PC-9 (cell line): ENCODE results near the gene SRGAP3. TPM values are rescaled to one million over a fixed set of nuclear protein-coding genes. Genes with fewer than 3 reads are reported as not detected.

ENCODE experiments used
- BruUV-seq: library from RNA; stranded (reverse); fragments of 400-500 nt; replicated peaks from 2 replicates; lab custom pipeline; 2021; lab: Mats Ljungman, UMichigan
- CTCF ChIA-PET: fragments of 300-600 bp; sonication (Branson Sonifier 250); formaldehyde crosslinking; loops from one replicate; lab custom pipeline; 2022; ENCODE audit warnings: antibody characterized with exemption; lab: Charles Lee
- POLR2A ChIA-PET: fragments of 300-600 bp; sonication (Branson Sonifier 250); formaldehyde crosslinking; loops from one replicate; lab custom pipeline; 2022; ENCODE audit warnings: antibody characterized with exemption; ENCODE audit not compliant: unreplicated experiment; lab: Charles Lee
- DNase-seq, 2 experiments: peaks; one replicate each; pipeline versions ENCODE4 v3.0.0 to v3.0.0-alpha.2; 2015 to 2022; ENCODE audit warnings: mixed read lengths in 1 of 2
- H2AFZ ChIP-seq: fragments of 200-600 bp; sonication (generic); 2 replicates; pipeline ENCODE4 v1.8.1; 2017; ENCODE audit warnings: antibody characterized with exemption
- H3F3A ChIP-seq: fragments of 200-600 bp; sonication (generic); 2 replicates; pipeline ENCODE4 v1.8.1; 2017; ENCODE audit warnings: antibody characterized with exemption, mild to moderate bottlenecking, low read depth; ENCODE audit not compliant: insufficient read depth
- H3K27ac ChIP-seq: fragments of 200-600 bp; sonication (generic); 2 replicates; pipeline ENCODE4 v1.6.1; 2016; ENCODE audit warnings: mixed run types
- H3K27me3 ChIP-seq: fragments of 200-600 bp; sonication (generic); 2 replicates; pipeline ENCODE4 v1.6.1; 2016; ENCODE audit warnings: low read depth, mixed run types; ENCODE audit not compliant: insufficient read depth
- H3K36me3 ChIP-seq: fragments of 200-600 bp; sonication (generic); 2 replicates; pipeline ENCODE4 v1.6.1; 2016; ENCODE audit warnings: low read depth, mixed run types
- H3K4me1 ChIP-seq: fragments of 200-600 bp; sonication (generic); replicated peaks from 2 replicates; pipeline ENCODE4 v1.6.1; 2016; ENCODE audit warnings: mixed run types; ENCODE audit not compliant: insufficient read depth
- H3K4me2 ChIP-seq: fragments of 200-600 bp; sonication (generic); 2 replicates; pipeline ENCODE4 v1.6.1; 2017; ENCODE audit warnings: mixed run types
- H3K4me3 ChIP-seq: fragments of 200-600 bp; sonication (generic); 2 replicates; pipeline ENCODE4 v1.6.1; 2016; ENCODE audit warnings: mixed run types
- H3K79me2 ChIP-seq: fragments of 200-600 bp; sonication (generic); 2 replicates; pipeline ENCODE4 v1.6.1; 2017; ENCODE audit warnings: low read depth, mixed run types
- H3K9me2 ChIP-seq: fragments of 200-600 bp; sonication (generic); 2 replicates; pipeline ENCODE4 v1.8.1; 2017; ENCODE audit warnings: mild to moderate bottlenecking; ENCODE audit not compliant: insufficient read depth
- H3K9me3 ChIP-seq: fragments of 200-600 bp; sonication (generic); 2 replicates; pipeline ENCODE4 v1.8.1; 2016; ENCODE audit warnings: low read depth; ENCODE audit not compliant: insufficient read depth
- H4K20me1 ChIP-seq: fragments of 200-600 bp; sonication (generic); 2 replicates; pipeline ENCODE4 v1.8.1; 2017; ENCODE audit not compliant: insufficient read depth
- EZH2 ChIP-seq: fragments of 200-600 bp; sonication (generic); IDR thresholded peaks from 2 replicates; pipeline ENCODE4 v1.8.0; 2017; ENCODE audit warnings: antibody characterized with exemption, low read depth
- intact Hi-C: fragments of 100-400 bp; cut with micrococcal nuclease; formaldehyde crosslinking; loops from one replicate; pipeline ENCODE4 v1.10.0; 2022; ENCODE audit not compliant: unreplicated experiment
- total RNA-seq: library from RNA; stranded (reverse); gene quantifications from 2 replicates; pipeline ENCODE4 v1.2.3, GENCODE V29; 2021
- TF ChIP-seq, protein P1 (sequence below): fragments of 200-600 bp; sonication (generic); conservative IDR thresholded peaks from 2 replicates; pipeline ENCODE4 v1.6.1; 2017; ENCODE audit warnings: mixed run types, antibody characterized with exemption, mild to moderate bottlenecking, moderate library complexity

Gene SRGAP3
- total RNA-seq, 1 experiment from 2014 or later = 17.5 TPM

DNA sequence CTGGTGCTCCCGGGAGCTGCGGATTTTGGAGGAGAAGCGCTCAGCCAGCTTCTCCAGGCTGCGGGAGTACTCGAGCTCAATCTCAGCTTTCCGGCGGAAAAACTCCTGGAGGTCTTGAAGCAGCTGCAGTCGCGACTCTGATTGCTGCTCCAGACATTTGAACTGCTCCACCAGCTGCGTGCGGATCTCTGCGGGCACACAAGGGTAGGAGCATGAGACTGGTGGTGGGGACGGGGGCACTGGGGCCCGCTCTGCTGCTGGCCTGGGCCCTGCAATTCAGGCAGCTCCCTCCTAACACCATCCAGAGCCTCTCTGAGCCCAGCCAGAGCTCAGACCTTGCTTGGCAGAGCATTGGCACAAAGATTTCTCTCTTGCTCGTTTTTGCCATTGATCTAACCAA is 124.7 kb downstream of the SRGAP3 start:
- no peaks in the 10 kb centered on the region for H3K27me3 ChIP-seq
- no peak overlapping the region for H3K4me2 ChIP-seq
- POLR2A ChIA-PET = no interaction called here
- no peak overlapping the region for H2AFZ ChIP-seq
- TF ChIP-seq, protein P1, sequence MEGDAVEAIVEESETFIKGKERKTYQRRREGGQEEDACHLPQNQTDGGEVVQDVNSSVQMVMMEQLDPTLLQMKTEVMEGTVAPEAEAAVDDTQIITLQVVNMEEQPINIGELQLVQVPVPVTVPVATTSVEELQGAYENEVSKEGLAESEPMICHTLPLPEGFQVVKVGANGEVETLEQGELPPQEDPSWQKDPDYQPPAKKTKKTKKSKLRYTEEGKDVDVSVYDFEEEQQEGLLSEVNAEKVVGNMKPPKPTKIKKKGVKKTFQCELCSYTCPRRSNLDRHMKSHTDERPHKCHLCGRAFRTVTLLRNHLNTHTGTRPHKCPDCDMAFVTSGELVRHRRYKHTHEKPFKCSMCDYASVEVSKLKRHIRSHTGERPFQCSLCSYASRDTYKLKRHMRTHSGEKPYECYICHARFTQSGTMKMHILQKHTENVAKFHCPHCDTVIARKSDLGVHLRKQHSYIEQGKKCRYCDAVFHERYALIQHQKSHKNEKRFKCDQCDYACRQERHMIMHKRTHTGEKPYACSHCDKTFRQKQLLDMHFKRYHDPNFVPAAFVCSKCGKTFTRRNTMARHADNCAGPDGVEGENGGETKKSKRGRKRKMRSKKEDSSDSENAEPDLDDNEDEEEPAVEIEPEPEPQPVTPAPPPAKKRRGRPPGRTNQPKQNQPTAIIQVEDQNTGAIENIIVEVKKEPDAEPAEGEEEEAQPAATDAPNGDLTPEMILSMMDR = no peak
- no peak for TF ChIP-seq EZH2
- CTCF ChIA-PET = no interaction called here
- H3K4me3 ChIP-seq = no peak overlapping the region
- no peaks in the 10 kb centered on the region for H3K36me3 ChIP-seq
- intact Hi-C loops = no loop called here
- no peaks in the 10 kb centered on the region for H4K20me1 ChIP-seq
- BruUV-seq = no TSS peak
- no peaks in the 10 kb centered on the region for H3K9me3 ChIP-seq
- no peak overlapping the region for H3K27ac ChIP-seq
- no peaks in the 10 kb centered on the region for H3K79me2 ChIP-seq
- no peaks in the 10 kb centered on the region for H3K4me1 ChIP-seq
- no peaks in the 10 kb centered on the region for H3F3A ChIP-seq
- H3K9me2 ChIP-seq = no peaks in the 10 kb centered on the region
- DNase-seq = no peak

DNA sequence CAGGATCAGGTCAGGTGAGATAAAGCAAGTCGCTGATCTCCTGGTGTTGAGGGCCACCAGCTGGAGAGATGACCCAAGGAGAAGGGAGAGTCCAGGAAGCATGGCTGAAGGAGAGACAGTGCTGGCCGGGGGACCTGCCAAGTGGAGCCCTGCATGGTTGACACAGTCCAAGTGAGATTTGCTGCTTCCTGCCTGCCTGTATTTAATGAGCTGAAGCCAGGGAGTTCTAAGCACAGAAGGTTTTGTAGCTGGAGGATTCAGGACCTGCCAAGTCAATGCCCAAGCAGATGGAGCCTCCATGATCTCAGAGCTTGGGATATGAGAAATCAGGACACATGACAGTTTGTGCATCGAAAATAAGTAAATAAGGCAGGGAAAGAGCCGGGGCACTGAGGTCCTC is 125.6 kb downstream of the SRGAP3 start:
- CTCF ChIA-PET = no interaction called here
- no peaks in the 10 kb centered on the region for H3K9me2 ChIP-seq
- no peaks in the 10 kb centered on the region for H4K20me1 ChIP-seq
- H2AFZ ChIP-seq = no peak overlapping the region
- H3K79me2 ChIP-seq = no peaks in the 10 kb centered on the region
- intact Hi-C loops = no loop called here
- H3K36me3 ChIP-seq = no peaks in the 10 kb centered on the region
- no peaks in the 10 kb centered on the region for H3F3A ChIP-seq
- no peak overlapping the region for H3K4me2 ChIP-seq
- no peak overlapping the region for H3K27ac ChIP-seq
- no peaks in the 10 kb centered on the region for H3K9me3 ChIP-seq
- no peaks in the 10 kb centered on the region for H3K27me3 ChIP-seq
- H3K4me3 ChIP-seq = no peak overlapping the region
- H3K4me1 ChIP-seq = no peaks in the 10 kb centered on the region
- no peak for TF ChIP-seq EZH2
- TF ChIP-seq, protein P1 = no peak
- no TSS peak for BruUV-seq
- POLR2A ChIA-PET = no interaction called here
- no peak for DNase-seq

DNA sequence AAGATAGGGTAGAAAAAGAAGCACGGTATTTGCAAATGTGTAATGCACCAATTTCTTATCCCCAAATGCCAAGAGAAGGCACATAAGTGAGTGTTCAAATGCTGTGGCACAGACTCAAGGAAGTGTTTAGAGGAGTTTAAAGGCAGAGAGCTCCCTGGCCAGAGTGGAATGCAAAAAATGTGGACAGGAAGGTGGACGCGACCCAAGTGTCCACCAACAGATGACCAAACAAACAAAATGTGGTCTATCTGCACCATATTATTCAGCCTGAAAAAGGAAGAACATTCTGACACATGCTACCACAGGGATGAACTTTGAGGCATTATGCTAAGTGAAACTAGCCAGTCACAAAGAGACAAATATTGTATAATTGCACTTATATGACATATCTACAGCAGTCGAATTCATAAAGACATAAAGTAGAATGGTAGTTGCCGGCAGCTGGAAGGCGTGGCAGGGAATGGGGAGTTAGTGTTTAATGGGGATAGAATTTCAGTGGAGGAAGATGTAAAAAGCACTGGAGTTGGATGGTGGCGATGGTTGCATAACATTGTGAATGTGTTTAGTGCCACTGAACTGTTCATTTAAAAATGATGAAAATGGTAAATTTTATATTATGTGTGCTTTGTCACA is 126.6 kb downstream of the SRGAP3 start:
- Histone ChIP-seq H3K4me1 (no peaks in the 10 kb centered on the region), H4K20me1 (no peaks in the 10 kb centered on the region), H3F3A (no peaks in the 10 kb centered on the region), H3K79me2 (no peaks in the 10 kb centered on the region), H3K9me3 (no peaks in the 10 kb centered on the region), H2AFZ (no peak overlapping the region), H3K36me3 (no peaks in the 10 kb centered on the region), H3K9me2 (no peaks in the 10 kb centered on the region), H3K4me2 (no peak overlapping the region), H3K4me3 (no peak overlapping the region), H3K27me3 (no peaks in the 10 kb centered on the region), H3K27ac (no peak overlapping the region)
- CTCF ChIA-PET = no interaction called here
- intact Hi-C loops = no loop called here
- TF ChIP-seq EZH2 = no peak
- TF ChIP-seq, protein P1 = no peak
- peak in 1 of 2 experiments; percentile 22 for DNase-seq
- POLR2A ChIA-PET = no interaction called here
- BruUV-seq = no TSS peak
